GM18499 (cell line): Measurements from ENCODE around the gene ZNF770.
"Not testable (repeated sequence)": the region's sequence is repeated elsewhere in the genome, so short reads cannot be mapped to it uniquely, and the experiment has no call there.

Source experiments
- ATAC-seq: cut with Tn5 transposase; IDR thresholded peaks from one replicate; pipeline ENCODE4 v1.9.1; 2021; ENCODE audit warnings: moderate number of reproducible peaks; ENCODE audit not compliant: insufficient read depth, unreplicated experiment

ZNF770 gene

DNA sequence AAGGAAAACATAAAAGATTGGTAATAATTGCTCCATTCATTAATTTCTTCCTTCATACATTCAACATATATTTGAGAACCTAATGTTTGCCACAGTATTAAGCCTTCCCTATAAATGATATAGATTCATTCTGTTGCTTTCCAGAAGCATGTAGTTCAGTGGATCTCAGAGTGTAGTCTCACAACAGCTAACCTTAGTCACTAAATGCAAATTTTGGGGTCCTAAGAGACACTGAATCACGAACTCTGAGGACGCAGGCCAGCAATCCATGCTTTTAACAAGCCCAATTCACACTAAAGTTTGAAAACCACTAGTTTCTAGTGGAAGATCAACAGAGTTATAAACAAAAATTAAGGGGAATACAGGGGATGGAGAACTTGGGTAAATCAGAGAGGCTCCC is 11.3 kb downstream of the ZNF770 start:
- ATAC-seq = no peak

DNA sequence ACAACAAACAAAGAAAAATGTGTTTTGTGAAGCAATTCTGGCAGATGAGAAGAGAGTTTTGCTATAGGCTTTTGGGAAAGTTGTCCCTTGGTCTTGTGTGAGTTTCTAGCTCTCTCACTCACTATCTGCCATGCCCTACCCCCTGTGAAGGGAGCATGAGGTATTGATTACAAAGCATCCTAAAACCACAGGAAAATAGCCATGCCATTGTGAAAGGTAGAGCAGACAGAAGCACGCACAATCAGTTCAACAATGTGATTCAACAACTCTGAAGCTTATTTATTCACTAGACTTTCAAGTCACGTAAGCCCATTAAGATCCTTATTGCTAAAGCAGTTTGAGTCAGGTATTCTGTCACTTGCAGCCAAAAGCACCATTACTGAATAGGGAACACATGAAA is 12.0 kb downstream of the ZNF770 start:
- ATAC-seq = no peak

DNA sequence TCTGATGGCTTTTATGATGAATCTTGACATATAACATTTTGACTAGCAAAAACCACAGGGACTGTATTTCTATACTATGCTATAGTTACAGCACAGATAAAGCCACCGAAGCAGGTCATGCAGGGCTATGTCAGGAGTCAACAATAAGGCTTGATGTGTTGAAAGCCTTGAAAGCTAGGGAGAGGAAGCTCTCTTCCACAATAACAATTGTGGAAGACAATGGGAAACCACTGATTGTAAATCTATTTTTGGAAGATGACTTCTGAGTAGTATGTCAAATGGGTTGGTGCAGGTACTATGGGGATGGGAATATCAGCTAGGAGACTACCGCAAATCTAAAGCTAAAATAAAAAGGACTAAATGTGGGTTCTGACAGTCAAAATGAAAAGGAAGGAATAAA is 14.6 kb downstream of the ZNF770 start:
- no peak for ATAC-seq

DNA sequence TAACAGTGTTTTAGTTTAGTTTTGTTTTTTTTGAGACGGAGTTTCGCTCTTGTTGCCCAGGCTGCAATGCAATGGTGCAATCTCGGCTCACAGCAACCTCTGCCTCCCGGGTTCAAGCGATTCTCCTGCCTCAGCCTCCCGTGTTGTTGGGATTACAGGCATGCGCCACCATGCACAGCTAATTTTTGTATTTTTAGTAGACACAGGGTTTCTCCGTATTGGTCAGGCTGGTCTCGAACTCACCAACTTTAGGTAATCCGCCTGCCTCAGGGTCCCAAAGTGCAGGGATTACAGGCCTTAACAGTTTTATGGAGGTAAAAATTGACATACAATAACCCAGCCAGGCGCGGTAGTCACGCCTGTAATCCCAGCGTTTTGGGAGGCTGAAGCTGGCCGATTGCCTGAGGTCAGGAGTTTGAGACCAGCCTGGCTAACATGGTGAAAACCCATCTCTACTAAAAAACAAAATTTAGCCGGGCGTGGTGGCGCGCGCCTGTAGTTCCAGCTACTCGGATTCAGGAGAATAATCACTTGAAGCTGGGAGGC is 17.9 kb downstream of the ZNF770 start:
- ATAC-seq = not testable (repeated sequence)

DNA sequence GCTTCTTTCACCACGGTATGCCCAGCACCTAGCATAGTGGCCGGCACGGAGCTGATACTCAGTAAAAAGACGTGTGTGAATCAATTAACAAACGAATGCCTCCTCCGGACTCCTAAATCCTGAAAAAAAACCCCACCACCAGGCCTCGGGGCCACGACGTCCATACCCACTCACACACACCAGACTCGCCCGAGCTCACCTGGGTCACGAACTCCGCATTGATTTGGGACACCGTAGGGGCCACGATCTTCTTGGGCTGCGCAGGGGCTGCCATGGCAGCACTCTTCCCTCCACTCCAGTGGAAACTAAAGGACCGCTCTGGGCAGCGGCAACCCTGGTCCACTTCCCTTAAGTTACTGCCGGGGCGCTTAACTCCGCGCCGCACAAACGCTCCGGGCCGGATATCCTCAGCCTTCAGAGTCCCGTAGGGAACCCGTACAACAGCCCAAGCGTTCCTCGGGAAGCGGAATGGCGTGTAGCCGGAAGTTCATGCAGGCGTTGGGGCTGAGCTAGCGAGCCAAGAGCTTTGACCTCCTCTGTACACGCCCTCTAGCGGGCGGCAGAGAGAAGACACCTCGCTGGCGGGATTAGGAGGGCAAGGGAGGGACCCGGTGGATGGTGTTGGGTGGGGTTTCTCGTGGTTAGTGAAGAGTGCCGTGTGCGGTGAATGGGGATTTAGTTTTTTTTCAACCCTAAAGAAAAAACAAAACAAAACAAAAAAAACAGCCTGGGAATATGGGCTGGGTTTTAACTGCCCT is 18.6 kb downstream of the ZNF770 start, which contains the start of gene AQR:
AQR (minus strand) TSS at position 403 of the 758 bp plus-strand sequence; CDS start at position 274, 129 bp downstream.
- ATAC-seq = peak; percentile 91

DNA sequence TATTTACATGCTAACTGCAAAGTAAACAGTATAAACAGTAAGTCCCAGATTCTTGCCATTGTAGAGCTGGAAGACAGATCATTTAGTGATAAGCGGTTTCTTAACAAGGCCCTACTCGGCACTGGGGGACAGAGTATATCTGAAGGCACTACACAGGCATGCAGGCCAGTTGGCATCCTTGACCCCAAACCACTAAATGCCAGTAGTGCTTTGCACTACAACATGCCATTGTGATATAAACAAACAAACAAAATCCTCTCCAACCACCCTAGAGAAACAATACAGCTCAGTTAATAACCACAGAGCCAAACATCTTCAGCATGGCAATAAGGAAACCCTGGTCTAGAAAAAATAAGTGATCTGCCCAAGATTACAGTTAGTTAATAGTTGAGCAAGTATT is 23.8 kb downstream of the ZNF770 start:
- ATAC-seq = no peak

DNA sequence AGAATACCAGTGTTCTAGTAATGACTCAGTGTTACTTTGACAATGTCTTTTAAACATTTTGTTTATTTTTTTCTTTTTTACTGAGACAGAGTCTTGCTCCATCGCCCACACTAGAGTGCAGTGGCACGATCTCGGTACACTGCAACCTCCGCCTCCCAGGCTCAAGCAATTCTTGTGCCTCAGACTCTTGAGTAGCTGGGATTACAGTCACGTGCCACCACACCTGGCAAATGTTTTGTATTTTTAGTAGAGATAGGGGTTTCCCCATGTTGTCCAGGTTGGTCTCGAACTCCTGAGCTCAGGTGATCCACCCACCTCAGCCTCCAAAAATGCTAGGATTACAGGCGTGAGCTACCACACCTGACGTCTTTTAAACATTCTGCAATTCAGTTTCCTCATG is 34.2 kb downstream of the ZNF770 start:
- no peak for ATAC-seq

DNA sequence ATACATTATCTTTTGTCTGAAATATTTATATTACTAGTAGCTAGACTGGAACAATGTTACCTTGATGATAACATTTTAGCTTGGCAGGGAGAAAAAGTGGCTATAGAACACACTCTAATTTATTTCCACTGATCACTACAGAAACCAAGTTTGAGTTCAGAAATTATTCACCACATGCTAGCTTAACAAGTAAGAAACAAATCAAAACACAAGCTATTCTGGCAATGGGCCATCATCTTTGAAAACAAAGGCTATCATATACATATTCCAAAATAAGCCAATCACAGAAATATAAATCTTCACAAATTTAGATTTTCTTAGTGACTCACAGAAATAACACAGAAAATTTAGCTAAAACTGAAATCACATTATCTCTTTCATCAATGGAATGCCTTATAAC is 35.6 kb downstream of the ZNF770 start:
- no peak for ATAC-seq

DNA sequence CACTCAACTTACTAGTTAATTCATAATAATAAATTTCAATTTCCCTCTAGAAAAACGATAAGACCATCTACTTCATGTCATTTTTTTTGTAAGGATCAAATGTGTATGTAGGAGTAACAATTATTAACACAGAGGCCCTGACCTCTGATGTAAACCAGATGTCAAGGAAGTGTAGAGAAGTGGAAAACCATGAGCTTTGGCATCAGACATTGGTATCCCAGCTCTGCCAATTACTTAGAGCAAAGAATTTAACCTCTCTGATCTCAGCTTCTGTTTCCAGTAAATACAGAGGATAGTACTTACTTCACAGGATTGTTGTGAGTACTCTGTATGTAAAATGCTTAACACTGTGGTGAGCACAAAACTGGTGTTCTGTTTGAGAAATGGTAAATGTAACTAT is 36.1 kb downstream of the ZNF770 start:
- ATAC-seq = no peak

DNA sequence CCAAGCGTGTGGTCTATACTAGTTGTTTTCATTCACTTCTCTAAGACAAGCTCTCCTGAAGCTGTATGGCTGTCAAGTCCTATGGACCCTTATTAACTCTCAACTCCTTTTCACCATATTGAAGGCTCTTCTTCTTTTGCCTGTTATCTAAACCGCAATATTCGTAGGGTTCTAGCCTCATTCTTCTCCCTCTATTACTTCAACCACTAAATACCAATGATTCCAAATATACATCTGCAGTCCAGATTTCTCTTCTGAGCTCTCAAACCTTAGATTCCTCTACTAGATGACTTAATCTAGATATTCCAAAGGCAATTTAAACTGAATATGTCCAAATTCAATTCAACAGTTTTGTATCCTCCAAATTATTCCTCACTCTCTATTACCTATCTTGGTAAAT is 43.2 kb downstream of the ZNF770 start:
- no peak for ATAC-seq

DNA sequence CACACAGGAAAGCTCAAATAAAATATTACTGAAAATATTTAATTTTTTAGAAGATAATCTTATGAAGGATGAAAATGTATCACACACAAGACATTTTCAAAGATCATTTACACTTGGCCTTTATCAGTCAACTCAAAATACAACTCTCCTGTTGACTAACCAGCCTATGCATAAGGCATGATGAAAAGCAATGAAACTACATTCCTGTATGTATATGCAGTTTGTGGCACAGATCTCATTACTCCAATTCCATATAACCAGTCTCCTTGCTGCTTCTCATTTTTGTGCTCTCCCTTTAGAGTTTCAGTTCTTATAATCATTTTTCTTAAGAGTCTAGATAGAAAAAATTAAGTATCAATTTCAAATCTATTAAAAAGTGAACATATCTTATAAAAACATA is 44.4 kb downstream of the ZNF770 start:
- no peak for ATAC-seq

DNA sequence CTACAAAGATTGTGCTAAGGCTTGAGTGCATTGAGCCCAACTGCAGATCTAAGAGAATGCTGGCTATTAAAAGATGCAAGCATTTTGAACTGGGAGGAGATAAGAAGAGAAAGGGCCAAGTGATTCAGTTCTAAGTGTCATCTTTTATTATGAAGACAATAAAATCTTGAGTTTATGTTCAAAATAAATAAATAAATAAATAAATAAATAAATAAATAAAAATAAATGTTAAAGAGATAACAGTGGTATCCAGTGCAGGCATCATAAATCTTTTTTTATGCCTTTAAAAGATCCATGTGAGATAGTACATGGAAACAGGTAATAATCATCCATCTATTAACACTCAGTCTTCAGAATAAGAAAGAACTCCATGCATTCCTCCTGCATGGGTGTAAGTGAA is 44.8 kb downstream of the ZNF770 start:
- not testable (repeated sequence) for ATAC-seq

DNA sequence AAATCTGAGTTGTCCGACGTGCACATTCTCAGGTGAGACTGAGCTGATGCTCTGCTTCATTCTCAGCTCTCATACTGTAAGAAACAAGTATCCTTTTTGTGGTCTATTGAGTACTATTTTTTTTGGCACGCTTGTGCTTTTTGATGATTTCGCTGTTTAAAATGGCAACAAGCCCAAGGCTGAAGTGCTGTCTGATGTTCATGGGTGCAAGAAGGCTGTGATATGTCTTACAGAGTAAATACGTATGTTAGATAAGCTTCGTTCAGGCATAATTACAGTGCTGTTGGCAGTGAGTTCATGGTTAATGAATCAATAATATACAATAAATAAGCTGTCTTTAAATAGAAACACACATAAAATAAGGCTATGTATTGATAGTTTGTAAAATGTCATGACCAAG is 45.7 kb downstream of the ZNF770 start:
- no peak for ATAC-seq

DNA sequence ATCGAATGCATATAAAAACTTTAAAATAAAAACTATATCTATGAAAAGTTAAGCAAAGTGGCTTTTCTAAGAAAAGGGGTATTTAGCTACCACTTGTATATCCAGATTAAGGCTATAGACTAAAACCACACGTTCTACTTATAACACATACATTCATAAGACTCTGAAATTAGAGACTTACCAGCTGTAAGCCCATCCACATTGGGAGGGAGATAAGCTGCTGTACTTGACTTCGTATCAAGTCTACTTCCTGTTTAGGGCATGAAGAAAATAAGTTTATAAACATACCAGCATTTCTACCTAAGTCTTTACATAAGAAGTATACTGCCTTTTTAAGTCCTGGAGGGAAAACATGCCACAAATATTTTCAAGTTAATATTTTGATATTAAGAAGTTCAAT is 46.3 kb downstream of the ZNF770 start:
- ATAC-seq = no peak

DNA sequence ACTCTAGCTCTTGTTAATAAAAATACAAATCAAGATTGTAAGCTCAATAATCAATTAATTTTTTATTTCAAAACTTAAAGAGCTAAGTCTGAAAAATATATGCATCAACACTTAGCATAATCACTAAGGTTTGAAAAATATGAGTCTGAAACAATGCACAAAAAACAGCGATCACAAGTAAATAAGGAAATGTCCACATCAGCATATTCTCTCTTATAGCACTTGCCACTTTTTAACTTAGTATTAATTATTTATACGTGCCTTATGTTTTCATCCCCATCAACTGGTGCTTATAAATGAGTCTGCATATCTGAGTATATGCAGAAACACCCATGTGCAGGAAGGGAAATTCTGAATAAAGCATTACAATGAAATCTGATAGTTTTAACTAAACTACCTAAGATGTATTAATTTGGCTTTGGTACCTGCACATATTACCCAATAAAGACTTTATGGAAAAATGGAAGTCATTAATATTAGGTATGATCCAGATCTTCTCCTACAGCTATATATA is 46.8 kb downstream of the ZNF770 start:
- no peak for ATAC-seq

DNA sequence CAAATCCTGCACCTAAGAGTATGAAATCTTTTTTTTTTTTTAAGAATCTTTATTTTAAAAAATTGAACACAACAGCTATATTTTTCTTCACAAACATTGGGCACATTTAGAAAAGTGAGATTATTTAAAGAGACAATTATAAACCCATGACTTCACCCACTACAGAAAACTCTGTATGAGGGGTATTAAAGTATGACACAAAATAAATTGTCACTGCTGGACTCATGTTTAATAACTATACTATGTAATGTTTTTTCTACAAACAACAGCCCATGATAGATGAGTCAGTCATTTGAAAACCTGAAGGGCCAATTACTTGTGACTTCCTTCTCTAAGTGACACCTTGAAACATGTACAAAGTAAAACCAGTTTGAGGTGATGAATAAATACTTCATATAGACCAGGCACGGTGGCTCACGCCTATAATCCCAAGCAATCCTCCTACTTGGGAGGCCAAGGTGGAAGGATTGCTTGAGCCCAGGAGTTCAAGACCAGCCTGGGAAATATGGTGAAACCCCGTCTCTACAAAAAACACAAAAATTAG is 54.6 kb downstream of the ZNF770 start:
- no peak for ATAC-seq

DNA sequence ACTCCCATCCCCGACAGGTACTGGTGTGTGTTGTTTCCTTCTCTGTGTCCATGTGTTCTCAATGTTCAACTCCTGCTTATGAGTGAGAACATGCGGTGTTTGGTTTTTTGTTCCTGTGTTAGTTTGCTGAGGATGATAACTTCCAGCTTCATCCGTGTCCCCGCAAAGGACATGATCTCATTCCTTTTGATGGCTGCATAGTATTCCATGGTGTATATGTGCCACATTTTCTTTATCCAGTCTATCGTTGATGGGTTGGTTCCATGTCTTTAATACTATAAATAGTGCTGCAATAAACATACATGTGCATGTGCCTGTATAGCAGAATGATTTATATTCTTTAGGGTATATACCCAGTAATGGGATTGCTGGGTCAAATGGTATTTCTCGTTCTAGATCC is 59.7 kb downstream of the ZNF770 start:
- not testable (repeated sequence) for ATAC-seq
